GM12874 (cell line): ENCODE measurements around the gene TMEM185A.
"Not testable (repeated sequence)": the region's sequence is repeated elsewhere in the genome, so short reads cannot be mapped to it uniquely, and the experiment has no call there.

Experiments
- TF ChIP-seq, protein P1 (sequence below): IDR thresholded peaks from 2 replicates; pipeline ENCODE4 v1.5.1; 2011; ENCODE audit warnings: low read depth, mild to moderate bottlenecking, control low read depth, low read length, moderate library complexity; ENCODE audit not compliant: insufficient read depth

Gene TMEM185A

DNA sequence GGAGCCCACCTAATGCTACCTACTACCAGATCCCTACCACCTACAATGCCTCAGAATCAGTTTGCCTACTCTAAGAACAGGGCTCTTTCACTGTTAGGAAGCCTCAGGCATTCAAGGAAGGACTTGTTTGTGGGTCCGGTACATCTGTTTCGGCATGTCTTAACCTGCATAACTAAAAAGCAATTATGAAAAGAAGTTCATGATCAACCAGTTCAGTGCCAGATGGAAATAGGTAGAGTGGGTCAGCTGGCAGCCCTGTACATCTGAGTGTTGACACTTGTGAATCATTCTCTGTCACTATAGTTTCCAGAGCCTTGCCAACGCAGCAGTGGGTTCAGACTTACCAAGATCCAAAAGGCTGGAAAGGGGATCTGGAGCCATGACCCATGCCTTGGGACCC lies 3.3 kb downstream of the TMEM185A start:
- TF ChIP-seq, protein P1, sequence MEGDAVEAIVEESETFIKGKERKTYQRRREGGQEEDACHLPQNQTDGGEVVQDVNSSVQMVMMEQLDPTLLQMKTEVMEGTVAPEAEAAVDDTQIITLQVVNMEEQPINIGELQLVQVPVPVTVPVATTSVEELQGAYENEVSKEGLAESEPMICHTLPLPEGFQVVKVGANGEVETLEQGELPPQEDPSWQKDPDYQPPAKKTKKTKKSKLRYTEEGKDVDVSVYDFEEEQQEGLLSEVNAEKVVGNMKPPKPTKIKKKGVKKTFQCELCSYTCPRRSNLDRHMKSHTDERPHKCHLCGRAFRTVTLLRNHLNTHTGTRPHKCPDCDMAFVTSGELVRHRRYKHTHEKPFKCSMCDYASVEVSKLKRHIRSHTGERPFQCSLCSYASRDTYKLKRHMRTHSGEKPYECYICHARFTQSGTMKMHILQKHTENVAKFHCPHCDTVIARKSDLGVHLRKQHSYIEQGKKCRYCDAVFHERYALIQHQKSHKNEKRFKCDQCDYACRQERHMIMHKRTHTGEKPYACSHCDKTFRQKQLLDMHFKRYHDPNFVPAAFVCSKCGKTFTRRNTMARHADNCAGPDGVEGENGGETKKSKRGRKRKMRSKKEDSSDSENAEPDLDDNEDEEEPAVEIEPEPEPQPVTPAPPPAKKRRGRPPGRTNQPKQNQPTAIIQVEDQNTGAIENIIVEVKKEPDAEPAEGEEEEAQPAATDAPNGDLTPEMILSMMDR = no peak

DNA sequence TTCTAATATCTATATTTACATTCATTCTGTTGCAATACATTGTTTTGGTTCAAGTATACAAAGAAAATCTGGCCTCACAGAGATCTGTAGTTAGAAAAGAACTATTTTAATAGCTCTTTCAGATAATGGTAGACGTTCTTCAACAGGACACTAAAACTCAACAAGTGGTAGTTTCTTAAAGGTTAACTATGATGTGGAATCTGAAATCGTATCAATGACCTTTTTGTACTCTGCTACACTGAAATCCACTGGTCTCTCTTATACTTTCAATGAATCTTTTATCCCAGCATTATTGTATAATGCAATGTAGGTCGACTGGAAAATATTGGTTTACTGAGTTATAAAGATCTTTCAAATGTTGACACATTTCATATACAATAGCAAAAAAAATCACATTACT lies 12.7 kb downstream of the TMEM185A start:
- TF ChIP-seq, protein P1 = no peak

DNA sequence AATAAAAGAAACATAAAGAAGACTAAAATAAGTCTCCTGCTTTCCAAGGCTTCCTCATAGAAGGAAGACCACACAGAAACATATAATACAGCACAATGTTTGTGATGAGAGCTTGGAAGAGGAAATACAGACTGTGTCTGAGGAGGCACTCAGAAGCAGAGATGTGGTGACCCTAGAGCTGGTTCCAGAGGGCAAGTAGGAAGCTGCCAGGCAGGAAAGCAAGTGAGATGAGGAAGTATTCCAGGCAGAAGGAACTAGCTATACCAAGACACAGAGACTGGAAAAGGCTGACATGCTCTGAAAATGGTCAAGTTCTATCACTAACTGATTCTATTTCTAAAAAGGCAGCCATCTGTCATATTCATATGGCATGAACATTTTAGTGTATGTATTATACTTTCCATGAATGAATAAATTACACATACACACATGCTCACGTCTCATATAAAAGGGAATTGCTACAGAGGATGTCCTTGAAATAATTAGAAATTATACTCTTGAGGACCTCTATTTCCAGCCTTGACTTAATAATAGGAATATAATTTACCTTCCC lies 19.9 kb downstream of the TMEM185A start:
- TF ChIP-seq, protein P1 = no peak

DNA sequence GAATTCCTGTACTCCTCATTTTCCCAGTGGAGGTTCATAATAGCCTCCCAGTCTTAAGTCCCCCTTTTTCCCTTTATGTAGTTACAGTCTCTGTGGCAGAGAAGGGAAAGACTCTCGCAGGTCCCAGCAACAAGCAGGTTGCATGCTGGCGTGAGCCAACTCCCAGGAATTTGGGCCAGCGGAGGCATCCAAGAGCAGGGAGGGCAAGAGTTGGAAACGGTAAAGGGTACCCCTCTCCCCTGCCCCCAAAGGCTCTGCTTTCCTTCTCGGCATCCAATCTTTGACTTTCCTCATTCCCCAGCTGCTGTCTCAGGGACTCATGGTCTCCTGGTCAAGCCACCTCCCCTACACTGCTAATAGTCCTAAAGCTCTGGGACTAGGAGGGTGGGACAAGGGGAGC lies 21.1 kb downstream of the TMEM185A start:
- TF ChIP-seq, protein P1 = no peak

DNA sequence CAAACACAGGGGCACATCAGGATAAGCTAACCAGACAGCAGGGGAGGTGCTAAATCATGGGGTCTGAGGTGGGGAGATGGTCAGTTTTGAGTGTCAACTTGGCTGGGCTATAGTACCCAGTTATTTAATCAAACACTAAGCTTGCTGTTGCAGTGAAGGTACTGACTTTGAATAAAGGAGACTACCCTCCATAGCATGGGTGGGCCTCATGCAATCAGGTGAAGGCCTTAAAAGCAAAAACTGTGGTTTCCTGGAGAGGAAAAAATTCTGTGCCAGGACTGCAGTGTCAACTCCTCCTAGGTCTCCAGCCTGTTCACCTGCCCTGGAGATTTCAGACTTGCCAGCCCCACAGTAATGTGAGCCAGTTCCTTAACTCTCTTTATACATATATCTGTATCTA lies 23.9 kb downstream of the TMEM185A start:
- TF ChIP-seq, protein P1 = no peak

DNA sequence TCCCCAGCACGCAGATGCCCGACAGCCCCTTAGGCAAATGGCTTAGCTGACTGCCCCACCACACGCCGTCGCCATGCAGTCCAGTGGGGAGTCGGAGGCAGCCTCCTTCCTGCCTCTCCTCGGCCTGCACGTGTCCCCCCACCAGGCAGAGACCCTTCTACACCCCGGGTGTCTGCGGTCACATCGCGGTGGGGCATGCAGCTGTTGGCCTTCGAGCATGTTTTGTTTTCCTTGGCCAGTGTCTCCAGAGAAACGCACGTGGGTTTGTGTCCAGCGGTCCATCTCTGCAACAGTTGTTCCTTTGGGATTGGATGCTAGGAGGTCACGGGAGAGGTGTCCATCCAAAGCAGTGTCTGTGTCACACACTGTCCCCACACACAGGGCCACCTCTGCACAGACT lies 36.4 kb downstream of the TMEM185A start, which contains the start of gene HSFX2:
TSS of gene HSFX2 (minus strand) at position 101 of the 400 bp plus-strand sequence. CDS start 614 bp downstream, outside the sequence.
- TF ChIP-seq, protein P1 = not testable (repeated sequence)

DNA sequence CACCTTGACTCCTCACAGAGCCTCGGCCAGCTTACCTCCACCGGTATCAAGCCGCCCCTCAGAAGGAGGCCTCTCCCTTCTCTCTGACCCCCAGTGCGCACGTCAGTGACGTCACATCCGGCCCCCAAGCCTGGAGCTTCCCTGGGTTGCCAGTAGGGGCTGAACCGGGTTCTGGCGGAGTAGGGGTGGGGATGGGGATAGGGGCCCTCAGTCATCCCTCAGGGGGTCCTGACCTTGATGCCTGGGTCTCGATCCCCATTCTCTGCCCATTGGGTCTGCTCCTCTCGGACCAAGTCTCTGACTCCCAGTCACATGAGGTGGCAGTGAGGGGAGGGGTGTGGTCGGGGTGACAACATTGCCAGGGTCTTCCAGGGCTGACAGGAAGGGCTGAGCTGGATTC lies 44.2 kb downstream of the TMEM185A start, which contains the start of gene MAGEA9B:
TSS of gene MAGEA9B (minus strand) at position 101 of the 400 bp plus-strand sequence. CDS start 4,280 bp downstream, outside the sequence.
- TF ChIP-seq, protein P1 = not testable (repeated sequence)
